Endodermal cell (in vitro differentiated cells): ENCODE data around the gene CLDN22. TPM values are rescaled to one million over a fixed set of nuclear protein-coding genes. Genes with fewer than 3 reads are reported as not detected.

Source experiments
- DNase-seq: peaks from one replicate; pipeline ENCODE4 v3.0.0-alpha.2; 2017
- H3K27ac ChIP-seq: 2 replicates; pipeline ENCODE4 v1.5.1; 2013; ENCODE audit warnings: mild to moderate bottlenecking, low read depth, low read length, moderate library complexity
- H3K27me3 ChIP-seq: 2 replicates; pipeline ENCODE4 v1.6.1; 2013; ENCODE audit warnings: mild to moderate bottlenecking, low read length, moderate library complexity; ENCODE audit not compliant: insufficient read depth, control insufficient read depth, poor library complexity, severe bottlenecking
- H3K36me3 ChIP-seq: 2 replicates; pipeline ENCODE4 v1.7.0; 2013; ENCODE audit warnings: mild to moderate bottlenecking, low read length, moderate library complexity; ENCODE audit not compliant: control insufficient read depth, insufficient read depth
- H3K4me1 ChIP-seq: one replicate; pipeline ENCODE4 v1.7.0; 2013; ENCODE audit warnings: low read length; ENCODE audit not compliant: control insufficient read depth, insufficient read depth
- H3K4me3 ChIP-seq: 2 replicates; pipeline ENCODE4 v1.5.1; 2013; ENCODE audit warnings: mild to moderate bottlenecking, low read length, moderate library complexity
- H3K9ac ChIP-seq: 2 replicates; pipeline ENCODE4 v1.6.1; 2013; ENCODE audit warnings: mild to moderate bottlenecking, low read length, moderate library complexity; ENCODE audit not compliant: poor library complexity, severe bottlenecking; ENCODE audit errors: extremely low read depth
- H3K9me3 ChIP-seq: 2 replicates; pipeline ENCODE4 v1.6.1; 2013; ENCODE audit warnings: mild to moderate bottlenecking, low read length, moderate library complexity; ENCODE audit not compliant: control insufficient read depth
- H3K27ac Mint-ChIP-seq: 2 replicates; pipeline ENCODE4 v1.8.0; 2020; ENCODE audit warnings: mixed read lengths
- H3K27me3 Mint-ChIP-seq: 2 replicates; pipeline ENCODE4 v1.8.0; 2021; ENCODE audit warnings: mild to moderate bottlenecking, mixed read lengths; ENCODE audit not compliant: insufficient read depth
- H3K36me3 Mint-ChIP-seq: 2 replicates; pipeline ENCODE4 v1.8.0; 2020; ENCODE audit warnings: low read depth, mixed read lengths
- H3K4me1 Mint-ChIP-seq: 2 replicates; pipeline ENCODE4 v1.8.0; 2020; ENCODE audit warnings: mixed read lengths
- H3K4me3 Mint-ChIP-seq: 2 replicates; pipeline ENCODE4 v1.8.0; 2020; ENCODE audit warnings: mild to moderate bottlenecking, moderate library complexity, mixed read lengths
- H3K9me3 Mint-ChIP-seq: 2 replicates; pipeline ENCODE4 v1.8.0; 2020; ENCODE audit warnings: mild to moderate bottlenecking, mixed read lengths
- WGBS, 2 experiments: methylation state at CpG; one replicate each; pipeline versions ENCODE4 v1.1.5 to v1.1.7; 2013; ENCODE audit warnings: missing lambda C conversion rate in 2 of 2, mixed read lengths in 1 of 2; ENCODE audit not compliant: insufficient coverage in 1 of 2, insufficient read length in 1 of 2; 5-methylcytosine and 5-hydroxymethylcytosine counted together
- total RNA-seq, 2 donors: library from RNA; stranded (reverse); fragmentation: NEBNext Ultra II Directional in 1 of 2; extraction: Animal tissue kit (Norgen Biotek cat#: 25700) in 1 of 2; gene quantifications; 2 replicates in 1 of 2; 3 replicates in 1 of 2; pipeline ENCODE4 v1.2.1, GENCODE V29; 2021
- TF ChIP-seq, protein P1 (sequence below): fragments of 200-600 bp; sonication (generic); conservative IDR thresholded peaks from 2 replicates; pipeline ENCODE4 v1.5.0; 2021; ENCODE audit warnings: antibody characterized with exemption, mild to moderate bottlenecking

The CLDN22 gene
- total RNA-seq, 2 donors from 2014 or later: 0.15 TPM; not detected in 1

DNA sequence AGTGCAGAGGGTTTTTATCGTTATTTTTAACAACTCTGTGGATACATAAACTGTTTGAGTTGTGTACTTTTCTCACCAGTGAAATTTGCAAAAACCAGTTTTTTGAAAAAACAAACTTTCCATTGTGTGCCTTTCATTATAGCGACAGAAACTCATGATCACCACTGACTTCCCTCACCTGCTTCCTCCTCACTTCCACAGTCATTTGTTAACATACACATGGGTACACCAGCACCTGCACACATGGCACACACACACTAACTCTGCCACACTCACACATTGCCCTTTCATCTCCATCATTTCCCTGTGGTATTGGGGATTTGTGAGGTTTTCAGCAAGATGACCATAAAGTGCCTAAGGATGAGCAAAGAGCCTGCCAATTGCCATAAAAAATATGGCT is 20.6 kb downstream of the CLDN22 start:
- Mint-ChIP-seq H3K27ac (no peak overlapping the region), H3K36me3 (peaks cover 71% of the 10 kb centered on the region), H3K9me3 (peaks cover 2% of the 10 kb centered on the region), H3K27me3 (no peaks in the 10 kb centered on the region), H3K4me3 (no peak overlapping the region), H3K4me1 (peaks cover 7% of the 10 kb centered on the region)
- peaks cover 96% of the 10 kb centered on the region for H3K36me3 ChIP-seq
- DNase-seq: no peak
- WGBS, 2 experiments: 92 to 94% methylated on average over 2 of the region's 2 CpGs
- no peak overlapping the region for H3K9ac ChIP-seq
- H3K9me3 ChIP-seq: peaks cover 2% of the 10 kb centered on the region
- TF ChIP-seq, protein P1, sequence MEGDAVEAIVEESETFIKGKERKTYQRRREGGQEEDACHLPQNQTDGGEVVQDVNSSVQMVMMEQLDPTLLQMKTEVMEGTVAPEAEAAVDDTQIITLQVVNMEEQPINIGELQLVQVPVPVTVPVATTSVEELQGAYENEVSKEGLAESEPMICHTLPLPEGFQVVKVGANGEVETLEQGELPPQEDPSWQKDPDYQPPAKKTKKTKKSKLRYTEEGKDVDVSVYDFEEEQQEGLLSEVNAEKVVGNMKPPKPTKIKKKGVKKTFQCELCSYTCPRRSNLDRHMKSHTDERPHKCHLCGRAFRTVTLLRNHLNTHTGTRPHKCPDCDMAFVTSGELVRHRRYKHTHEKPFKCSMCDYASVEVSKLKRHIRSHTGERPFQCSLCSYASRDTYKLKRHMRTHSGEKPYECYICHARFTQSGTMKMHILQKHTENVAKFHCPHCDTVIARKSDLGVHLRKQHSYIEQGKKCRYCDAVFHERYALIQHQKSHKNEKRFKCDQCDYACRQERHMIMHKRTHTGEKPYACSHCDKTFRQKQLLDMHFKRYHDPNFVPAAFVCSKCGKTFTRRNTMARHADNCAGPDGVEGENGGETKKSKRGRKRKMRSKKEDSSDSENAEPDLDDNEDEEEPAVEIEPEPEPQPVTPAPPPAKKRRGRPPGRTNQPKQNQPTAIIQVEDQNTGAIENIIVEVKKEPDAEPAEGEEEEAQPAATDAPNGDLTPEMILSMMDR: no peak
- H3K27ac ChIP-seq: no peak overlapping the region
- no peak overlapping the region for H3K4me3 ChIP-seq
- H3K27me3 ChIP-seq: no peaks in the 10 kb centered on the region
- no peaks in the 10 kb centered on the region for H3K4me1 ChIP-seq

DNA sequence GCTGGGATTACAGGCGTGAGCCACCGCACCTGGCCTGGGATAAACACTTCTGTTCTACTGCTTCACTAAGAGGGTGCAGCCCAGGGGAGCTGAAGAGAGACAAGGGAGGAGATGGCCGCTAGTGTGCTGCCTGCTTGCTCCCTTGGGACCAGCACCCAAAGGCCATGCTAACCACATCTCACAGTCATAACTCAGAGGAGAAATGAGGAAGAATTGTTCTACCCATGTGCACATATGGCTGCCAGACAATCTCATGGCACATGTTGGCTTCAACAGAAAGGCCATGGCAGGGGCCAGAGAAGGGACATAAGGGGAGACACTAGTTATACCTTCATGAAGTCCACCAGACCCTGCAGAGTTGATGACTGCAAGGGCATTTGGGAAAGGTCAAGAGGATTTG is 22.4 kb downstream of the CLDN22 start:
- Histone ChIP-seq H3K4me1 (no peaks in the 10 kb centered on the region), H3K27me3 (no peaks in the 10 kb centered on the region), H3K36me3 (peaks cover 92% of the 10 kb centered on the region), H3K27ac (no peak overlapping the region), H3K4me3 (no peak overlapping the region), H3K9me3 (no peaks in the 10 kb centered on the region), H3K9ac (no peak overlapping the region)
- Mint-ChIP-seq H3K27me3 (no peaks in the 10 kb centered on the region), H3K4me3 (no peak overlapping the region), H3K4me1 (peaks cover 7% of the 10 kb centered on the region), H3K9me3 (no peaks in the 10 kb centered on the region), H3K27ac (peak overlapping the region; percentile 11), H3K36me3 (peaks cover 69% of the 10 kb centered on the region)
- TF ChIP-seq, protein P1: no peak
- DNase-seq: no peak
- 95 to 100% methylated on average over 1 to 3 of the region's 3 CpGs for WGBS, 2 experiments

DNA sequence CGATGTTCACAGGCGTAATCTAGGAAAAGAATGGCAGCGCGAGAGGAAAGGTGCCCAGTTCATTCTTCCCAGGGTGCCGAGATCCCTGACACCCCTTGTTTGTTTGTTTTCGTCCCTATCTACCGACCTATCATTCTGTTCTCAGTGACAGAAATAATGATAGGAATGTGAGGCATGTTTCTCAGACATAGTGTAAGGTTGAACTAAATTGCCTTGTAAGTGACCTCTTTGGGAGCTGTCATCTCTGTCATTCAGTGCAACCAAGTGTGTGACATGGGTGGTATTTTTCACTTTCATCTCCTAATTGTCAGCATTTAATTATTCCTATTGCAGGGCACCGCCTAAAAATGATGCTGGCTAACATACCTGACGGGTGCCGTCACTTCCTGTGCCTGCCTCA is 24.4 kb downstream of the CLDN22 start:
- peaks cover 7% of the 10 kb centered on the region for H3K4me1 Mint-ChIP-seq
- Histone ChIP-seq H3K9ac (no peak overlapping the region), H3K9me3 (no peaks in the 10 kb centered on the region), H3K27me3 (no peaks in the 10 kb centered on the region), H3K4me3 (no peak overlapping the region), H3K4me1 (no peaks in the 10 kb centered on the region), H3K36me3 (peaks cover 89% of the 10 kb centered on the region), H3K27ac (no peak overlapping the region)
- H3K36me3 Mint-ChIP-seq: peaks cover 76% of the 10 kb centered on the region
- DNase-seq: no peak
- no peaks in the 10 kb centered on the region for H3K27me3 Mint-ChIP-seq
- 92 to 94% methylated on average over 5 to 10 of the region's 10 CpGs for WGBS, 2 experiments
- no peaks in the 10 kb centered on the region for H3K9me3 Mint-ChIP-seq
- TF ChIP-seq, protein P1: no peak
- no peak overlapping the region for H3K4me3 Mint-ChIP-seq
- H3K27ac Mint-ChIP-seq: peak overlapping the region; percentile 37
